Memory B cell (primary cell): Measurements from ENCODE around the gene WNT3A.

Source experiments
- ATAC-seq: fragments of 150-1000 bp; cut with Tn5 transposase; 2 replicates; pipeline ENCODE4 v1.10.0; 2021; ENCODE audit warnings: low read depth, mild to moderate bottlenecking, moderate library complexity
- DNase-seq, 2 donors: peaks; one replicate each; pipeline ENCODE4 v3.0.0; 2022; ENCODE audit warnings: low spot score in 2 of 2
- H3K27ac Mint-ChIP-seq: one replicate; pipeline ENCODE4 v1.8.0; 2022; ENCODE audit warnings: mild to moderate bottlenecking, moderate library complexity, mixed read lengths
- H3K27me3 Mint-ChIP-seq: one replicate; pipeline ENCODE4 v1.8.0; 2022; ENCODE audit warnings: mixed read lengths
- H3K36me3 Mint-ChIP-seq: one replicate; pipeline ENCODE4 v1.8.0; 2022; ENCODE audit warnings: mild to moderate bottlenecking, mixed read lengths
- H3K4me1 Mint-ChIP-seq: one replicate; pipeline ENCODE4 v1.8.0; 2022; ENCODE audit warnings: mixed read lengths
- H3K4me3 Mint-ChIP-seq: one replicate; pipeline ENCODE4 v1.8.0; 2022; ENCODE audit warnings: mild to moderate bottlenecking, moderate library complexity, mixed read lengths
- H3K9me3 Mint-ChIP-seq: one replicate; pipeline ENCODE4 v1.8.0; 2022; ENCODE audit warnings: mixed read lengths

The WNT3A gene

DNA sequence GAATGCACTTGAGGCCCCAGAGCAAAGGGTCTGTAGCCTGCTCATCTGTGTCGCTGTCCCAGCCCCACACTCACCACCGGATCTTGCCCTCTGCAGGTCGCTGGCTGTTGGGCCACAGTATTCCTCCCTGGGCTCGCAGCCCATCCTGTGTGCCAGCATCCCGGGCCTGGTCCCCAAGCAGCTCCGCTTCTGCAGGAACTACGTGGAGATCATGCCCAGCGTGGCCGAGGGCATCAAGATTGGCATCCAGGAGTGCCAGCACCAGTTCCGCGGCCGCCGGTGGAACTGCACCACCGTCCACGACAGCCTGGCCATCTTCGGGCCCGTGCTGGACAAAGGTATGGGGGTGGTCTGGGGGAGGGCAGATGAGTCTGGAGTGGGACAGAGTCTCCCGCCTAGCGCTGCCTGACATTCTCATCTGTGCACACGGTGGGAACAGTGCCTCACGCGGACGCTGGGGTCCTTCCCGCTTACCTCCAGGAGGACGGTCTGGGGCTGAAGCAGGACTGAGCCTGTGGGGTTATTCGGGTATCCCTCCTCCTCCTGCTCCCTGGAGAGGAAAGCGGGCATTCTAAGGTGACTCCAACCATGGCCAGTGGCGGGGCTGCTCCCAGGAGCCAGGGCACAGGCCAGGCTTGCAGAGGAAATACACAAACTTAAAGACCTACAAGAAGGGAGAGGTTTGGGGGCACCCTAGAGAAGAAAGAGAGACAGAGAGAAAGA lies 15.9 kb downstream of the WNT3A start:
- Mint-ChIP-seq H3K36me3 (no peaks in the 10 kb centered on the region), H3K27ac (no peak overlapping the region), H3K9me3 (peaks cover 3% of the 10 kb centered on the region), H3K4me1 (no peaks in the 10 kb centered on the region), H3K4me3 (no peak overlapping the region), H3K27me3 (peaks cover 5% of the 10 kb centered on the region)
- DNase-seq (no peak), ATAC-seq (no peak)

DNA sequence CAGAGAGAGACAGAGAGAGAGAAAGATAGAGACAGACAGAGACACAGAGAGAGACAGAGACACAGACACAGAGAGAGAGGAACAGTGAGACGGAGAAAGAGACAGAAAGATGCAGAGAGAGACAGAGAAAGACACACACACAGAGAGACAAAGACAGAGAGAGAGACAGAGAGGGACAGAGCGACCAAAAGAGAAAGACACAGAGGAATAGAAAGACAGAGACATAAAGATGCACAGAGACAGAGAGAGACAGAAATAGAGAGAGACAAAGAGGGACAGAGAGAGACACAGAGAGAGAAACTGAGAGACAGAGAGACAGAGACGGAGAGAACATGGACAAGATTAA lies 16.5 kb downstream of the WNT3A start:
- no peaks in the 10 kb centered on the region for H3K4me1 Mint-ChIP-seq
- peaks cover 3% of the 10 kb centered on the region for H3K9me3 Mint-ChIP-seq
- ATAC-seq (no peak), DNase-seq (no peak)
- no peak overlapping the region for H3K27ac Mint-ChIP-seq
- no peaks in the 10 kb centered on the region for H3K36me3 Mint-ChIP-seq
- peaks cover 5% of the 10 kb centered on the region for H3K27me3 Mint-ChIP-seq
- no peak overlapping the region for H3K4me3 Mint-ChIP-seq

- Mint-ChIP-seq H3K4me1 (no peaks in the 10 kb centered on the region), H3K36me3 (peaks cover 3% of the 10 kb centered on the region), H3K9me3 (peaks cover 8% of the 10 kb centered on the region), H3K4me3 (no peak overlapping the region), H3K27ac (no peak overlapping the region), H3K27me3 (peaks cover 19% of the 10 kb centered on the region)
- ATAC-seq (no peak), DNase-seq (no peak)
These were observed 22.5 kb downstream of the WNT3A start for GRCh38 chr1:228029281-228029680.

- Mint-ChIP-seq H3K27me3 (peaks cover 20% of the 10 kb centered on the region), H3K27ac (no peak overlapping the region)
- ATAC-seq, result no peak
These were observed 23.8 kb downstream of the WNT3A start for GRCh38 chr1:228030451-228031201.

DNA sequence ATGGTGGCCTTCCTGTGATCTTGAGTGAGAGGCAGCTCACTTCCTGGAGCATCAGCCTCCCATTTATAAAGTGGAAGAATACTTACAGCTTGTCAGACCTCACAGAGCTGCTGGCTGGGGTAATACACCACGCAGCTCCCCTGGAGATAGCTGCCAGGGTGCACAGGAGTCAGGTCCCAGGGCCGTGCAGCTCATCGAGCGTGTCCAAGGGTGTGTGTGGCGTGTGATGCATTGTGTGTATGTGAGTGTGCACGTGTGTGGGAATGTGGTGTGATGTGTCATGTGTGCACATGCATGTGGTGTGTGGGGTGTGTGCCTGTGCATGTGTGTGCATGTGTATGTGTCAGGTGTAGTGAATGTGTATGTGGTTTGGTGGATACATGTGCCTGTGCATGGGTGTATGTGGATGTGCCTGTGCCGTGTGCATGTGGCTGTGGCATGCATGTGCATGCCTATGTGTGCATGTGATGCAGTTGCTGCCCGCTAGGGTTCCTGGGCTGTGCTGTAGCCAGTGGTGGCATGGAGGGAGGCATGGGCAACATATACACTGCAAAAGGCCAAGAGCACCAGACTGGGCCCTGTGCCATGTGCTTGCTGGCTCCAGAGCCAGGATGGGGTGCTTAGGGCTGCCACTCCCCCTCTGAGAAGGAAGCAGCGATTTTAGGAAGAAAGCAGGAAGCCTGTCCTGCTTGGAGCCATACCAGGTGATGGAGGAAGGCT lies 24.6 kb downstream of the WNT3A start:
- DNase-seq (no peak), ATAC-seq (no peak)
- no peak overlapping the region for H3K27ac Mint-ChIP-seq
- H3K4me1 Mint-ChIP-seq, result no peaks in the 10 kb centered on the region
- peaks cover 3% of the 10 kb centered on the region for H3K36me3 Mint-ChIP-seq
- no peak overlapping the region for H3K4me3 Mint-ChIP-seq
- H3K9me3 Mint-ChIP-seq, result peaks cover 7% of the 10 kb centered on the region
- H3K27me3 Mint-ChIP-seq, result peaks cover 23% of the 10 kb centered on the region

More at GRCh38 chr1:228030451-228031201, 23.8 kb downstream of the WNT3A start:
- no peak for DNase-seq
- Mint-ChIP-seq H3K36me3 (peaks cover 3% of the 10 kb centered on the region), H3K4me3 (no peak overlapping the region), H3K9me3 (peaks cover 7% of the 10 kb centered on the region), H3K4me1 (no peaks in the 10 kb centered on the region)

DNA sequence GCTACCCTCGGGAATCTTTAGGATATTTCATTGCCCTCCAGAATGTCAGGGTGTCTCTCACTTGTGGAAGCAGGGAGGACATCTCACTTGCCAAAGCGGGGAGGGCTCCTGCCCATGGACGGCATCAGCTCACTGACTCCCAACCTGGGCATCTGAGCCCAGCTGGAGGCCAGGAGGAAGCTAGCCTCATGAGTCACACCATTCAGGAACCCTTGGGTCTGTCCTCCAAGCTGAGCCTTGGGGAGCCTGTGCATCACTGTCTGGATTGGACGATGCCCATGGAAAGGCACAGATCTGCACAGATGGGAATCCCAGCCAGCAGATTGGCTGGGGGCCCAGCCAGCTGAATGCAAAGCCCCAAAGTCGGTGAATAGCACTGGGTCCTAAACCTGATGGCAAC lies 25.2 kb downstream of the WNT3A start:
- Mint-ChIP-seq H3K4me3 (no peak overlapping the region), H3K27me3 (peaks cover 25% of the 10 kb centered on the region), H3K36me3 (peaks cover 3% of the 10 kb centered on the region), H3K27ac (no peak overlapping the region), H3K9me3 (peaks cover 7% of the 10 kb centered on the region), H3K4me1 (no peaks in the 10 kb centered on the region)
- DNase-seq (no peak), ATAC-seq (no peak)

DNA sequence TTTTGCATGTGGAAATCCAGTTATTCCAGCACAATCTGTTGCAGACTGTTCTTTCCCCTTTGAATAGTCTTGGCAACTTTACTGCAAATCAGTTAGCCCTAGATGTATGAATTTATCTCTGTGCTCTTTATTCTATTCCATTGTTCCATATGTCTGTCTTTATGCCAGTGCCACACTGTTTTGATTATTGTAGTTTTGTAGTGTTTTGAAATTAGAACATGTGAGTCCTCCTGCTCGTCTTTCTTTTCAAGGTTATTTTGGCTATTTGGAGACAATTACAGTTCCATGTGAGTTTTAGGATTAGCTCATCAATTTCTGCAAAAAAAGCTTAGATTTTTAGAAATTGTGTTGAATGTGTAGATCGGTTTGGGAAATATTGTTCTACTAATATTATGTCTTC lies 26.6 kb downstream of the WNT3A start:
- Mint-ChIP-seq H3K9me3 (peaks cover 7% of the 10 kb centered on the region), H3K27ac (no peak overlapping the region), H3K27me3 (peaks cover 25% of the 10 kb centered on the region), H3K36me3 (peaks cover 3% of the 10 kb centered on the region), H3K4me3 (no peak overlapping the region), H3K4me1 (no peaks in the 10 kb centered on the region)
- DNase-seq (no peak), ATAC-seq (no peak)

DNA sequence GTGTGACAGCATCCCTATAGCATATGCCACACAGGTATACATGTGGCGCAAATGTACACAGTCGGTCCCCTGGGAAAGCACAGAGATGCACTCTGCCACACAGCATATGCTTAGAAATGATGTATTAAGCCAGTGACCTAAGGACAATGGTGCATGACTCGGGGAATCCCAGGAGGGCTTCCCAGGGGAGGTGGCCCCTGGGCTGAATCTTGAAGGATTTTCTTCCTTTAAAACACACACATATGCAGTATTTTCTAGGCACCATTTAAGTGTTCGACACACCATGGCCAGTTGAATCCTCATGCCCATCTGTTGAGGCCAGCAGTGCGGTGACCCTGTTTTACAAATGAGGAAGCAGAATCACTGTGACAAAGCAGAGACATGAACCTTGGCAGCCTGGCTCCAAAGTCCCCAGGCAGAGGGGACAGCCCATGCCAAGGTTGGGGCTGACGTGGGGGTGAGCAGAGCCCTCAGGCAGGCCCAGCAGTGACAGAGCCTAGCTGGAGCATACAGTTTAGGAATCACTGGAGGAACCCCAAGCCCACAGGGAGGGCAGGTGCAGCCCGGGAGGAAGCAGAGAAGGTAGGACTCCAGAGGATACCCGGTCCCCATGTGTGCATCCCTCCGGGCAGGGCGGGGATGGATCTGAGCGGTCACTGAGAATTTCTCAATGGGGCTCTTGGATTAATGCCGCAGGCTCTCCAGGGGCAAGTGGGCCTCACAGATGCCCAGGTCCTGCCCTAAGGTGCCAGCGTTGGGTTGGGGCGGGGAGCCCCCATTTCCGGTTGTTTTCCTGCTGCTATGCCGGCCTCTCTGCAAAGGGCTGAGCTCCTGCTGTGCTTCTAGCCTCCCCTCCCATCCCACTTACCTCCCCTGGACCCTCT lies 28.4 kb downstream of the WNT3A start:
- peaks cover 27% of the 10 kb centered on the region for H3K27me3 Mint-ChIP-seq
- H3K4me3 Mint-ChIP-seq, result no peak overlapping the region
- H3K4me1 Mint-ChIP-seq, result no peaks in the 10 kb centered on the region
- DNase-seq, result no peak
- H3K9me3 Mint-ChIP-seq, result peaks cover 7% of the 10 kb centered on the region
- ATAC-seq, result no peak
- peaks cover 3% of the 10 kb centered on the region for H3K36me3 Mint-ChIP-seq
- no peak overlapping the region for H3K27ac Mint-ChIP-seq

DNA sequence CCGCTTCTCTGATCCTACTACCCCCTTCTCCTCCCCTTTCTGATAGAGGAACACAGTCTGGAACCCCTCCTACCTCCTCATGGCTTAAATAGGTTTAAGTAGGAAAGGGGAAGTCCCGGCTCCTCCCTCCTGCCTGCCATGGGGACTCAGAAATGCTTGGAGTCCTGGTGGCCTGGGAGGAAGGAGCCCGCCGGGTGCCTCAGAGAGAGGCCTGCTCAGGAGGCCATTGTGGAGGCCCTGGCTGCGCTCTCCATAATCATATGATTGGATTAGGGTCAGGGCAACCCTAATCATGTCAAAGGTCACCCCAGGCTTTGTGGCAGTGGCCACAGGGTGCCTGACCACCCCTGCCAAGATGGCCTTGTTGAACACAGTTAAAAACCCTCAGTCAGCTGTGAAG lies 29.0 kb downstream of the WNT3A start:
- peaks cover 3% of the 10 kb centered on the region for H3K36me3 Mint-ChIP-seq
- H3K9me3 Mint-ChIP-seq, result peaks cover 7% of the 10 kb centered on the region
- peaks cover 25% of the 10 kb centered on the region for H3K27me3 Mint-ChIP-seq
- H3K4me1 Mint-ChIP-seq, result no peaks in the 10 kb centered on the region
- DNase-seq, result no peak
- no peak overlapping the region for H3K27ac Mint-ChIP-seq
- ATAC-seq, result no peak
- H3K4me3 Mint-ChIP-seq, result no peak overlapping the region

DNA sequence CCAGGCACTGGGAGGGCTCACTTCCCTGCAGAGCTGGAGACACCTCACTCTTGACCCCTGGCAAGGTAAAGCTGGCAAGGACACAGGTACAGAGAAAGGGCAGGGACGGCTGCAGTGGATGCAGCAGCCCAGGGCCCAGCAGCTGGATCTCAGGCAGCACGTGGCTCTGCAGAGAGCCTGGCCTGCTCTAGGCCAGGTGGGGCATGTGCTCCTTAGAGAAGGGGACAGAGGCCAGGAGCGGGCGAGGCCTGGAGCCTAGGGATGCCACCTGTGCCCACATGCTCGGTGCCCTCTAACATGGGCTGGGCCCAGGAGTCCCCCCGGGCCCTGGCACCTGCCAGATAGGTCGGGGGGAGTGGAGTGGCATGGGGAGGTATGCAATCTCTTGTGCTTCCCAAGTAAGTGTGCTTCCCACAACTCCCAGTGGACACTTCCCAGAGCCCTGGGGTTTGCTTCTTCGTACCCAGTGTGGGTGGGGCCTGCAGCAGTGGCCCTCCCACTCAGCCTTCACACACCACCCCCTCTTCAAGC lies 30.0 kb downstream of the WNT3A start:
- Mint-ChIP-seq H3K27ac (no peak overlapping the region), H3K9me3 (peaks cover 7% of the 10 kb centered on the region), H3K36me3 (peaks cover 3% of the 10 kb centered on the region), H3K4me1 (no peaks in the 10 kb centered on the region), H3K4me3 (no peak overlapping the region), H3K27me3 (peaks cover 20% of the 10 kb centered on the region)
- no peak for ATAC-seq
- no peak for DNase-seq

- H3K36me3 Mint-ChIP-seq, result peaks cover 3% of the 10 kb centered on the region
- H3K27me3 Mint-ChIP-seq, result peaks cover 19% of the 10 kb centered on the region
- no peaks in the 10 kb centered on the region for H3K4me1 Mint-ChIP-seq
- DNase-seq (peak; percentile 21 to 25), ATAC-seq (peak; percentile 95)
- H3K9me3 Mint-ChIP-seq, result peaks cover 7% of the 10 kb centered on the region
- H3K4me3 Mint-ChIP-seq, result peak overlapping the region; percentile 24
- H3K27ac Mint-ChIP-seq, result no peak overlapping the region
These were observed 30.9 kb downstream of the WNT3A start for GRCh38 chr1:228037401-228038386.

DNA sequence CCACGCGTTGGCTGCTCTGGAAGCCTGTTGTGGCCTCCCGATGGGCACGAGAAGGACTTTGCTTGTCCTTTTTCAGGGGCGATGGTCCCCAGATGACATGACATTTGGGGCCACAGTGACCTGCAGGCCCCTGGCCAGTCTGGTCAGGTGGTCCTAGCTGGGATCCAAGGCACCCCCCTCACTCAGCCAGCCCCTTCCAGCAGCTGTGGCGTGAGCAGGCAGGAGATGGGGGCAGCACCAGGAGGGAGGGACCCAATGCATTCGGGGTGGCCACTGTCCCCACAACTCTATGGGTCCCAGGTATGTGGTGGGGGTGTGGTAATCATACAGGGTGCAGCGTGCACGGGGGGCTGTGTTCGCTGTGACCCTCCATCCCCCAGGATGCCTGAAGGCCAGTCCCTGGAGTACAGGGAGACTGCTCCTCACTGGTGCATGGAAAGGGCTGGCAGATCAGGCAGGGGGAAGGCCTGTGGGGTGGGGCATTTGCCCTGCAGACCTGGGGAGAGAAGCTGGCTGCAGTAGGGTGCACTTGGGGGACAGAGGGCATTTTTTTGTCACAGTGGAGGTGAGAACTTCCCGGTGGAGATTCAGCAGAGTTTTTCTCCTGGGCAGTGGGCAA lies 31.7 kb downstream of the WNT3A start:
- DNase-seq, result no peak
- Mint-ChIP-seq H3K27ac (no peak overlapping the region), H3K9me3 (peaks cover under 1% of the 10 kb centered on the region), H3K4me1 (no peaks in the 10 kb centered on the region), H3K36me3 (peaks cover under 1% of the 10 kb centered on the region), H3K27me3 (peaks cover 13% of the 10 kb centered on the region), H3K4me3 (no peak overlapping the region)
- ATAC-seq, result no peak
